Prostate gland (tissue), 2 donors: ENCODE measurements around the gene PHKG2. TPM values are rescaled to one million over a fixed set of nuclear protein-coding genes. Genes with fewer than 3 reads are reported as not detected.

Source experiments
- DNase-seq: peaks from one replicate; pipeline ENCODE4 v3.0.0-alpha.2; 2019; ENCODE audit warnings: low spot score
- H3K27ac ChIP-seq, 2 donors: fragments of 200-600 bp; sonication (generic); 2 replicates each; pipeline ENCODE4 v1.5.1; 2017 to 2019
- H3K27me3 ChIP-seq: fragments of 200-600 bp; sonication (generic); replicated peaks from 2 replicates; pipeline ENCODE4 v1.5.1; 2019; ENCODE audit not compliant: insufficient read depth
- H3K36me3 ChIP-seq, 2 donors: fragments of 200-600 bp; sonication (generic); 1 replicate in 1 of 2; 2 replicates in 1 of 2; pipeline versions ENCODE4 v1.5.1 to v1.8.1; 2017 to 2019
- H3K4me1 ChIP-seq: fragments of 200-600 bp; sonication (generic); replicated peaks from 2 replicates; pipeline ENCODE4 v1.5.1; 2019
- H3K4me3 ChIP-seq, 2 donors: fragments of 200-600 bp; sonication (generic); 2 replicates each; pipeline ENCODE4 v1.5.1; 2017 to 2019
- H3K9me3 ChIP-seq: fragments of 200-600 bp; sonication (generic); 2 replicates; pipeline ENCODE4 v1.5.1; 2017
- POLR2A ChIP-seq: fragments of 450-650 bp; IDR thresholded peaks from one replicate; pipeline ENCODE4 v1.6.1; 2016; ENCODE audit warnings: antibody characterized with exemption, mild to moderate bottlenecking
- POLR2AphosphoS5 ChIP-seq: sonication (generic); formaldehyde crosslinking; IDR thresholded peaks from one replicate; pipeline ENCODE4 v1.6.1; 2017; ENCODE audit warnings: antibody characterized with exemption
- whole genome bisulfite sequencing: methylation state at CpG from one replicate; pipeline ENCODE4 v1.1.5; 2018; 5-methylcytosine and 5-hydroxymethylcytosine counted together
- intact Hi-C: fragments of 100-400 bp; cut with DNase I; formaldehyde crosslinking; loops from one replicate; pipeline ENCODE4 v1.14.2; 2022
- total RNA-seq, 2 donors: library from RNA; depleted of rRNA; stranded (reverse); fragments of >200 nt; gene quantifications; one replicate each; pipeline ENCODE4 v1.1.0, GENCODE V29; 2016
- TF ChIP-seq, protein P1 (sequence below), 4 experiments: fragments of 200-600 bp in 2 of 4; fragments of 450-650 bp in 2 of 4; sonication (generic) in 2 of 4; IDR thresholded peaks; 1 replicate in 3 of 4; 2 replicates in 1 of 4; pipeline ENCODE4 v1.5.1; 2016 to 2019; ENCODE audit warnings: antibody characterized with exemption in 4 of 4, mild to moderate bottlenecking in 2 of 4, moderate library complexity in 2 of 4

The PHKG2 gene
- total RNA-seq, 2 donors from 2014 or later, result 37.2 to 45.2 TPM

DNA sequence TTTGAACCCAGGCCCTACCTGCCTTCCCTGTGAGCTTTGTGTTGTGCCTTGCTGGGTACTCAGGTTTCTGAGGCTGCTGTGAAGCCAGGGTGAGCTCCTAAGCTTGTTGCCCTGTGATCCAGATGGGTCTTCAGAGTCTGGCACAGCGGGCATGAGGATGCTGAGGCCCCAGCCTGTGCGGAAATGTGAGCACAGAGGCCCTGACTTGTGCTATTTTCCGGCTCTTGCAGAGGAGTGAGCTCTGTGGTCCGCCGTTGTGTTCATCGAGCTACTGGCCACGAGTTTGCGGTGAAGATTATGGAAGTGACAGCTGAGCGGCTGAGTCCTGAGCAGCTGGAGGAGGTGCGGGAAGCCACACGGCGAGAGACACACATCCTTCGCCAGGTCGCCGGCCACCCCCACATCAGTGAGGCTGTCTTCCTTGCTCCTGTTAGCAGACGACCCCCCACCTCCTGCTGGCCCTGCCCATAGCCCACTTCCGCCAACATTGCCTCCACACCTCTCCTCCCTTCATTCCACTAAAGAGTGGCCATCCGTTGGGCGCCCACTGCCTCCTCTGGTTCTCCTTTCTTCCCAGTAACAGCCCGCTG is 2.7 kb downstream of the PHKG2 start:
- no peaks in the 10 kb centered on the region for H3K36me3 ChIP-seq
- DNase-seq, result no peak
- H3K9me3 ChIP-seq, result no peaks in the 10 kb centered on the region
- intact Hi-C loops, result no loop called here
- H3K4me1 ChIP-seq, result no peaks in the 10 kb centered on the region
- TF ChIP-seq, protein P1, sequence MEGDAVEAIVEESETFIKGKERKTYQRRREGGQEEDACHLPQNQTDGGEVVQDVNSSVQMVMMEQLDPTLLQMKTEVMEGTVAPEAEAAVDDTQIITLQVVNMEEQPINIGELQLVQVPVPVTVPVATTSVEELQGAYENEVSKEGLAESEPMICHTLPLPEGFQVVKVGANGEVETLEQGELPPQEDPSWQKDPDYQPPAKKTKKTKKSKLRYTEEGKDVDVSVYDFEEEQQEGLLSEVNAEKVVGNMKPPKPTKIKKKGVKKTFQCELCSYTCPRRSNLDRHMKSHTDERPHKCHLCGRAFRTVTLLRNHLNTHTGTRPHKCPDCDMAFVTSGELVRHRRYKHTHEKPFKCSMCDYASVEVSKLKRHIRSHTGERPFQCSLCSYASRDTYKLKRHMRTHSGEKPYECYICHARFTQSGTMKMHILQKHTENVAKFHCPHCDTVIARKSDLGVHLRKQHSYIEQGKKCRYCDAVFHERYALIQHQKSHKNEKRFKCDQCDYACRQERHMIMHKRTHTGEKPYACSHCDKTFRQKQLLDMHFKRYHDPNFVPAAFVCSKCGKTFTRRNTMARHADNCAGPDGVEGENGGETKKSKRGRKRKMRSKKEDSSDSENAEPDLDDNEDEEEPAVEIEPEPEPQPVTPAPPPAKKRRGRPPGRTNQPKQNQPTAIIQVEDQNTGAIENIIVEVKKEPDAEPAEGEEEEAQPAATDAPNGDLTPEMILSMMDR (IDR thresholded peaks at IDR 0.05), result no peak
- TF ChIP-seq POLR2A (no peak), POLR2AphosphoS5 (no peak)
- no peak overlapping the region for H3K4me3 ChIP-seq
- no peak overlapping the region for H3K27ac ChIP-seq
- no peaks in the 10 kb centered on the region for H3K27me3 ChIP-seq
- 93% methylated on average over 19 of the region's 20 CpGs for WGBS

DNA sequence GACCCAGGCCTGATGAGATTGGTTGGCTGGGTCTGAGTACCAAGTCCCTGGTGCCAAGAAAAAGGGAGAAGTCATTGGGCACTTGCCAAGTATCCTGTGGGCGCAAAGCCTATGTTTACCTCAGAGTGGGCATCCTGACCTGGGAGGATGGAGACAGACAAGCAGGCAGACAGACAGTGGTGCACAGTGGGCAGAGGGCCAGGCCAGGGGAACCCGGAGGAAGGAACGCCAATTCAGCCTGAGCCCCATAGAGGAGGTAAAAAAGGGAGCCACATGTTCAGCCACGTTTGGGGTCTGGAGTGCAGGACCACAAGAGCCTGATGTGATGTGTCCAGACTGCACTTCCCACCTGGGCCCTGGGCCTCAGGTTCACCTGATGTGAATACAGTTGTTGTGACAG is 5.4 kb downstream of the PHKG2 start:
- Histone ChIP-seq H3K36me3 (no peaks in the 10 kb centered on the region), H3K27ac (no peak overlapping the region), H3K4me1 (no peaks in the 10 kb centered on the region), H3K9me3 (no peaks in the 10 kb centered on the region), H3K4me3 (no peak overlapping the region), H3K27me3 (no peaks in the 10 kb centered on the region)
- intact Hi-C loops, result no loop called here
- no peak for DNase-seq
- TF ChIP-seq, protein P1 (IDR thresholded peaks at IDR 0.05), result no peak
- TF ChIP-seq POLR2A (no peak), POLR2AphosphoS5 (no peak)
- WGBS, result 56% methylated on average over 4 of the region's 4 CpGs

DNA sequence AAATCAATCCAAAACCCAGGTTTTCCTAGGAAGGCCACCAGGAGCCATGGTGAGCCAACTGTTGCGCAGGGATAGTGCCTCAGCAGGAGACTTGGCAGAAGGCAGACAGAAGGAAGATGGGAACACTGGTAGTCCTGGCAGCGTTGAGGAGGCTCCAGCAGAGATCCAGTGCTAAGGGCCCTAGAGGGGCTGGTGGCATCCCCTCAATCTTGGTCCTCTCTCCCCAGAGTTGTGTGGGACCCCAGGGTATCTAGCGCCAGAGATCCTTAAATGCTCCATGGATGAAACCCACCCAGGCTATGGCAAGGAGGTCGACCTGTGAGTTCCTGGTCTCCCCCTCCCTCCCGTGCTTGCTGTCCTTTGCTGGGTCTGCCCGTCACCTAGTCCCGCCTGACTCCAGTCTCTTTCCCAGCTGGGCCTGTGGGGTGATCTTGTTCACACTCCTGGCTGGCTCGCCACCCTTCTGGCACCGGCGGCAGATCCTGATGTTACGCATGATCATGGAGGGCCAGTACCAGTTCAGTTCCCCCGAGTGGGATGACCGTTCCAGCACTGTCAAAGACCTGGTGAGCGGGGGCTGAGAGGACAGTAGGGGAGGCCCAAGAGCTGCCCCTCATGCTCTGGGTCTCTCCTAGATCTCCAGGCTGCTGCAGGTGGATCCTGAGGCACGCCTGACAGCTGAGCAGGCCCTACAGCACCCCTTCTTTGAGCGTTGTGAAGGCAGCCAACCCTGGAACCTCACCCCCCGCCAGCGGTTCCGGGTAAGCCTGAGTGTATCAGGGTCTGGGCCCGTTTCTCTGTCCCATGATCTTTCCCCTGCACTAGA is 7.9 kb downstream of the PHKG2 start:
- H3K9me3 ChIP-seq, result no peaks in the 10 kb centered on the region
- no peak overlapping the region for H3K27ac ChIP-seq
- no peaks in the 10 kb centered on the region for H3K27me3 ChIP-seq
- DNase-seq, result no peak
- no peak overlapping the region for H3K4me3 ChIP-seq
- peaks cover 4% of the 10 kb centered on the region for H3K4me1 ChIP-seq
- H3K36me3 ChIP-seq, result no peaks in the 10 kb centered on the region
- WGBS, result 94% methylated on average over 18 of the region's 20 CpGs
- TF ChIP-seq, protein P1 (IDR thresholded peaks at IDR 0.05), result no peak
- no peak for TF ChIP-seq POLR2A
- intact Hi-C loops, result no loop called here

DNA sequence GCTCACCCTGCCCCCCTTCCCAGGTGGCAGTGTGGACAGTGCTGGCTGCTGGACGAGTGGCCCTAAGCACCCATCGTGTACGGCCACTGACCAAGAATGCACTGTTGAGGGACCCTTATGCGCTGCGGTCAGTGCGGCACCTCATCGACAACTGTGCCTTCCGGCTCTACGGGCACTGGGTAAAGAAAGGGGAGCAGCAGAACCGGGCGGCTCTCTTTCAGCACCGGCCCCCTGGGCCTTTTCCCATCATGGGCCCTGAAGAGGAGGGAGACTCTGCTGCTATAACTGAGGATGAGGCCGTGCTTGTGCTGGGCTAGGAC is 8.5 kb downstream of the PHKG2 start:
- no peaks in the 10 kb centered on the region for H3K27me3 ChIP-seq
- intact Hi-C loops, result no loop called here
- H3K4me1 ChIP-seq, result peaks cover 4% of the 10 kb centered on the region
- no peak for TF ChIP-seq POLR2AphosphoS5
- 93% methylated on average over 13 of the region's 13 CpGs for WGBS
- H3K36me3 ChIP-seq, result no peaks in the 10 kb centered on the region
- DNase-seq, result no peak
- H3K4me3 ChIP-seq, result no peak overlapping the region
- H3K27ac ChIP-seq, result no peak overlapping the region
- no peaks in the 10 kb centered on the region for H3K9me3 ChIP-seq

DNA sequence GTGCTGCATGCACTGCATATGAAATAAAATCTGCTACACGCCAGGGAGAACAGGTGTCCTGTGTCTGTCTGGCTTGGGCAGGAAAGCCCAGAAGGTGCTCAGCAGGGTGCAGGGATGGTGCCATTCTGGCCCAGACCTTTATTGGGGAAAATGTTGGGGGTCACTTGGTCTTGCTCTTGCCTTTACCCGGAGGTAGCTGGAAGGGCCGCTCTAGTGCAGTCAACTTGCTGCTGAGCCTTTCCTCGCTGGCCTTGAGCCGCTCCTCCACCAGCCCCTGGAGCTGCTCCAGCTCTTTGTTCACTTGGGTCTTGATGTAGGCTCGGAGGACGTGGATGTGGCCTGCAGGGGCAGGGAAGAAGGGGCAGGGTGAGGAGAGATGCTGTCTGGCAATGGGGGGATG is 9.1 kb downstream of the PHKG2 start:
- TF ChIP-seq POLR2AphosphoS5 (no peak), POLR2A (no peak)
- TF ChIP-seq, protein P1 (IDR thresholded peaks at IDR 0.05), result no peak
- peaks cover 4% of the 10 kb centered on the region for H3K4me1 ChIP-seq
- DNase-seq, result no peak
- no peak overlapping the region for H3K27ac ChIP-seq
- no peak overlapping the region for H3K4me3 ChIP-seq
- H3K9me3 ChIP-seq, result no peaks in the 10 kb centered on the region
- intact Hi-C loops, result no loop called here
- 86% methylated on average over 7 of the region's 7 CpGs for WGBS
- H3K36me3 ChIP-seq, result no peaks in the 10 kb centered on the region
- no peaks in the 10 kb centered on the region for H3K27me3 ChIP-seq
